Nephron (organoid): ENCODE data around the gene BSPRY.

Experiments used
- H3K27ac Mint-ChIP-seq, 3 experiments: 2 replicates each; pipeline ENCODE4 v1.8.0; 2020; ENCODE audit warnings: mixed read lengths in 3 of 3, mild to moderate bottlenecking in 2 of 3, moderate library complexity in 1 of 3
- H3K27me3 Mint-ChIP-seq: 2 replicates; pipeline ENCODE4 v1.8.0; 2021; ENCODE audit warnings: low read depth, mild to moderate bottlenecking, moderate library complexity, mixed read lengths
- H3K36me3 Mint-ChIP-seq: 2 replicates; pipeline ENCODE4 v1.8.0; 2020; ENCODE audit warnings: low read depth, mixed read lengths
- H3K4me1 Mint-ChIP-seq: 2 replicates; pipeline ENCODE4 v1.8.0; 2020; ENCODE audit warnings: mixed read lengths
- H3K4me3 Mint-ChIP-seq, 3 experiments: 2 replicates each; pipeline ENCODE4 v1.8.0; 2020; ENCODE audit warnings: mild to moderate bottlenecking in 3 of 3, mixed read lengths in 3 of 3, moderate library complexity in 2 of 3
- H3K9me3 Mint-ChIP-seq: 2 replicates; pipeline ENCODE4 v1.8.0; 2020; ENCODE audit warnings: mixed read lengths
- TF ChIP-seq, protein P1 (sequence below), 3 experiments: fragments of 200-600 bp; sonication (generic); IDR thresholded peaks; one replicate each; pipeline ENCODE4 v1.5.0; 2021; ENCODE audit warnings: antibody characterized with exemption in 3 of 3; ENCODE audit not compliant: unreplicated experiment in 3 of 3

Gene BSPRY

DNA sequence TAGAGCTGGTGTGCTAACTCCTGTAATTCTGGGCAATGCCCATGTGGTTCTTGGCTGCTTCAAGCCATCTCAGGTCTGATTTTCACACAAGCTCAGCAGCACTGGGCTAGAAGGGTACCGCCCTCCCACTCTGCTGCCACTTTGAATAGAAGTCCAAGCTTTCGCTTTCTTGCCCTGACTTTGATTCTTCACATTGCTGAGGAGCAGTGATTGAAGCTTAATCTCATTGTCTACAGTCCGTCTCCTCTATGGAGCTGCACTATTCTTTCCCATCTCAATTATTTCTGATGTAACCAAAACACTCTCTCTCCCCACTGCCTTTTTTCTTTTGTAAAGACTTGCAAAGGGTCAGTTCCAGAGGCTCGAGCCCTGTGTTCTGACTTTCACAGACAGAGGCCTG, 33.3 kb upstream of the BSPRY start:
- no peaks in the 10 kb centered on the region for H3K9me3 Mint-ChIP-seq
- peaks cover 9% of the 10 kb centered on the region for H3K4me1 Mint-ChIP-seq
- H3K4me3 Mint-ChIP-seq = no peak overlapping the region
- H3K36me3 Mint-ChIP-seq = peaks cover 8% of the 10 kb centered on the region
- TF ChIP-seq, protein P1, sequence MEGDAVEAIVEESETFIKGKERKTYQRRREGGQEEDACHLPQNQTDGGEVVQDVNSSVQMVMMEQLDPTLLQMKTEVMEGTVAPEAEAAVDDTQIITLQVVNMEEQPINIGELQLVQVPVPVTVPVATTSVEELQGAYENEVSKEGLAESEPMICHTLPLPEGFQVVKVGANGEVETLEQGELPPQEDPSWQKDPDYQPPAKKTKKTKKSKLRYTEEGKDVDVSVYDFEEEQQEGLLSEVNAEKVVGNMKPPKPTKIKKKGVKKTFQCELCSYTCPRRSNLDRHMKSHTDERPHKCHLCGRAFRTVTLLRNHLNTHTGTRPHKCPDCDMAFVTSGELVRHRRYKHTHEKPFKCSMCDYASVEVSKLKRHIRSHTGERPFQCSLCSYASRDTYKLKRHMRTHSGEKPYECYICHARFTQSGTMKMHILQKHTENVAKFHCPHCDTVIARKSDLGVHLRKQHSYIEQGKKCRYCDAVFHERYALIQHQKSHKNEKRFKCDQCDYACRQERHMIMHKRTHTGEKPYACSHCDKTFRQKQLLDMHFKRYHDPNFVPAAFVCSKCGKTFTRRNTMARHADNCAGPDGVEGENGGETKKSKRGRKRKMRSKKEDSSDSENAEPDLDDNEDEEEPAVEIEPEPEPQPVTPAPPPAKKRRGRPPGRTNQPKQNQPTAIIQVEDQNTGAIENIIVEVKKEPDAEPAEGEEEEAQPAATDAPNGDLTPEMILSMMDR (IDR thresholded peaks at IDR 0.05; ENCODE audit: unreplicated experiment in 3 of 3) = no peak
- H3K27ac Mint-ChIP-seq = no peak overlapping the region
- H3K27me3 Mint-ChIP-seq = no peaks in the 10 kb centered on the region

GRCh38 chr9:113317777-113318176, 31.6 kb upstream of the BSPRY start:
- Mint-ChIP-seq H3K4me3 (no peak overlapping the region), H3K27ac (no peak overlapping the region), H3K27me3 (no peaks in the 10 kb centered on the region), H3K36me3 (peaks cover 8% of the 10 kb centered on the region), H3K9me3 (no peaks in the 10 kb centered on the region), H3K4me1 (peaks cover 8% of the 10 kb centered on the region)
- TF ChIP-seq, protein P1 (IDR thresholded peaks at IDR 0.05; ENCODE audit: unreplicated experiment in 3 of 3) = peak in 1 of 3 experiments; percentile 11

DNA sequence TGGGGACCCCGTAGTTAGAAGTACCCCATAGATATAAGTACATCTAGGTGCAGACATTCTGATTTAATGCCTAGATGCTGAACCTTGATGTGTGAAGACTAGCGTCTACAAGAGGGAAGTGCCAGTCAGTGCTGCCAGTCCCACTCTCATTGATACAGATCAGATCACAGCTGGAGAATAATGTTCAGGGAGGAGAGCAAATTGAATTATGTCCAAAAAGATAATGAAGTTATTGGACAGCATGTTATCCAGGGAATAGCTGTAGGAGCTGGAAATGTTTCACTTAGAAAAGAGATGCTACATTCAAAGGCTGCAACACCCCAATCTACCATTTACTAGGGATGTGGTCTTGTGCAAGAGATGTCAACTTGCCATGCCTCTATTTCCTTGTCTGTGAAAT, 30.3 kb upstream of the BSPRY start:
- no peaks in the 10 kb centered on the region for H3K27me3 Mint-ChIP-seq
- no peak overlapping the region for H3K4me3 Mint-ChIP-seq
- H3K36me3 Mint-ChIP-seq = peaks cover 8% of the 10 kb centered on the region
- TF ChIP-seq, protein P1 (IDR thresholded peaks at IDR 0.05; ENCODE audit: unreplicated experiment in 3 of 3) = no peak
- no peak overlapping the region for H3K27ac Mint-ChIP-seq
- no peaks in the 10 kb centered on the region for H3K9me3 Mint-ChIP-seq
- H3K4me1 Mint-ChIP-seq = no peaks in the 10 kb centered on the region

- no peak overlapping the region for H3K27ac Mint-ChIP-seq
- peaks cover 8% of the 10 kb centered on the region for H3K36me3 Mint-ChIP-seq
- H3K4me1 Mint-ChIP-seq = no peaks in the 10 kb centered on the region
- H3K4me3 Mint-ChIP-seq = no peak overlapping the region
- TF ChIP-seq, protein P1 (IDR thresholded peaks at IDR 0.05; ENCODE audit: unreplicated experiment in 3 of 3) = no peak
- no peaks in the 10 kb centered on the region for H3K27me3 Mint-ChIP-seq
- no peaks in the 10 kb centered on the region for H3K9me3 Mint-ChIP-seq
These were observed 29.3 kb upstream of the BSPRY start for GRCh38 chr9:113320051-113320450.

DNA sequence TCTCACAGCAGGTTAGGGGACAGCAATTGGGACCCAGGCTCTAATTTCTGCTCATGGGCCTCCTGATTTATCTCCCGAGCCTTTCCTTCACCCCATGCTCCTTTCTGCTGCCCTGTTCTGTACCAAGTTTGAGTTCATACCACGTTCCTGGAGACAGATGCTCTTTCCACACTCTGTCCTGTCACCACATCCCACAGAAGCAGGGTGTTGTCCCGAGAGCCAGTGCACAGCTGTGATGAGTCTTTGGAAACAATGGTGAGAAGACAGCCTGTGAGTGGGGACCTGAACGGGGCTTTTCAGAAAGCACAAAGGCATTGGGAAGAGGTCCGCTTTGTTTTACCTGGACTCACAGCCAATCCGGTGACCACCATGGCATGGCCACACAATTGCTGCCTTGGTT, 26.7 kb upstream of the BSPRY start:
- TF ChIP-seq, protein P1 (IDR thresholded peaks at IDR 0.05; ENCODE audit: unreplicated experiment in 3 of 3) = no peak
- no peak overlapping the region for H3K27ac Mint-ChIP-seq
- H3K36me3 Mint-ChIP-seq = peaks cover 8% of the 10 kb centered on the region
- H3K9me3 Mint-ChIP-seq = no peaks in the 10 kb centered on the region
- no peaks in the 10 kb centered on the region for H3K4me1 Mint-ChIP-seq
- no peak overlapping the region for H3K4me3 Mint-ChIP-seq
- H3K27me3 Mint-ChIP-seq = no peaks in the 10 kb centered on the region

DNA sequence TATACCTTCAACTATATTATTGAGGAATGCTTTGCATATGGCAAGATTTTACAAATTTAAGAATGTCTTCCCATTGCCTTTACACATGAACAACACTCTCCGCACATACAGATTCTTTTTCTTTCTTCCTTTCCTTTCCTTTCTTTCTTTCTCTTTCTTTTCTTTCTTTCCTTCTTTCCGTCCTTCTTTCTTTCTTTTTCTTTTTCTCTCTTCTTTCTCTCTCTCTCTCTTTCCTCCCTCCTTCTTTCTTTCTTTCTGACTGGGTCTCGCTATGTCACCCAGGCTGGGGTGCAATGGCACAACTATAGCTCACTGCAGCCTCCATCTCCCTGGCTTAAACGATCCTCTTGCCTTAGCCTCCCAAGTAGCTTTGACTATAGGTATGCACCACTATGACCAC, 23.1 kb upstream of the BSPRY start:
- no peaks in the 10 kb centered on the region for H3K36me3 Mint-ChIP-seq
- H3K27me3 Mint-ChIP-seq = no peaks in the 10 kb centered on the region
- TF ChIP-seq, protein P1 (IDR thresholded peaks at IDR 0.05; ENCODE audit: unreplicated experiment in 3 of 3) = no peak
- H3K4me3 Mint-ChIP-seq = no peak overlapping the region
- H3K4me1 Mint-ChIP-seq = no peaks in the 10 kb centered on the region
- H3K9me3 Mint-ChIP-seq = no peaks in the 10 kb centered on the region
- H3K27ac Mint-ChIP-seq = no peak overlapping the region
